KBM-7 (cell line): ENCODE results near the gene ANK2.
"Not testable (repeated sequence)": the region's sequence is repeated elsewhere in the genome, so short reads cannot be mapped to it uniquely, and the experiment has no call there.

Experiments
- DNase-seq: peaks from one replicate; pipeline ENCODE4 v3.0.0-alpha.2; 2015
- in situ Hi-C: fragments of 300-500 bp; cut with MboI; formaldehyde crosslinking; loops from 2 replicates; pipeline ENCODE4 v1.14.3; 2020; ENCODE audit warnings: low sequenced_read_pairs, low pct_unique_long_range_greater_than_20kb, mixed read lengths

Gene ANK2

DNA sequence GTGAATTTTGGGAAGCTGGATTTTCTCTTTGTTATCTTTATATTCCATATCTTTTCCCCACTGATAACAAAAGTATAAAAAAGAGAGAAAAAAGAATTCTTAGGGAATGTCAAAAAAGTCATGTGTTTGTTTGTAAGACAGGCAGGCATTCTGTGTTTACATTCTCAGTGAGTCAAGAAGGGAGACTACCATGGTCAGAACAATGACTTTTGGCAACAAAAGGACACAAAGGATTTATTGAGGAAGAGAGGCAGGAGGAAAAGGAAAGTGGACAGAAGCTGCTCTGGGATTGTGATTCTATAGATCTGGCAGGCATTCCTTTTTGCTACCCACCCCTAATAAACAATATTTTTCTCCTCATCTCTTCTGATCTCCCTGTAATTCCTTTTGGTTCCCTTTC is 5.9 kb upstream of the ANK2 start:
- in situ Hi-C loops, result no loop called here
- DNase-seq, result no peak

DNA sequence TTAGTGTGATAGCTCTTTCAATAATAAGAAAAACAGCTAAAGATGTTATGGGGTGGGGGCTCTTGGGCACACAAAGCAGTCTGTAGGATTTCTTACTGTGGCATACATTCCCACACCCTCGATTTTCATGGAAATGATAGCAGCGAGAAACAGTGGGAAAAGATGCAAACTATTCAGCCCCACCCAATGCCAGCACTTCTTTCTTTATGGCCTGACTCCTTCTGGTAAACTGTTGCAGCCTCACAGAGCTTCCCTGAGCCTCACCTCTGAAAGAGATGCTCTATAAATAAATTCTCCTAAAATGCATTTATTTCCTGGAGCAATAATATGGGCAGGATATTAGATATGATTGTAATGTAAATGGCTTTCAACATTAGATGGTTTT is 910 bp downstream of the ANK2 start:
- in situ Hi-C loops, result no loop called here
- no peak for DNase-seq

GRCh38 chr4:113050837-113051236 is 1.4 kb downstream of the ANK2 start:
- DNase-seq, result no peak
- in situ Hi-C loops, result no loop called here

DNA sequence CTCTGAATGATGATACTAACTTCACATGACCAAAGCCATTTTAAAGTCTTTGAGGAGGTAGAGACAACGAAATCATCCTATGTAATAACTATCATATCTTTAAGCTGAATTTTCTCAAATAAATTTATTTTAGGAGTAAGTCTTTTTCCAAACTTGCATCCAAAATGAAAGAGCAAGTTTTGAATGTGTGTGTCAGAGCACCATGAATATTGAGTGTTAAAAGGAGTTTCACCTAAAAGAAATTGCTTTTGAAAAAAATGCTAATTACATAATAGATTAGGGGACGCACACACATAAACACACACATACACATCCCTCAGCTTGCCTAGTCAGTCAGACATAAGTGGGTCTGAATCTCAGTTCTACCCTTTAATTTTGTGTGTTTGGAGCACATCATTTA is 1.9 kb downstream of the ANK2 start:
- in situ Hi-C loops, result no loop called here

GRCh38 chr4:113052379-113052951 is 3.0 kb downstream of the ANK2 start:
- in situ Hi-C loops, result no loop called here
- DNase-seq, result peak; percentile 3

More for the DNA sequence above, 1.9 kb downstream of the ANK2 start:
- no peak for DNase-seq

DNA sequence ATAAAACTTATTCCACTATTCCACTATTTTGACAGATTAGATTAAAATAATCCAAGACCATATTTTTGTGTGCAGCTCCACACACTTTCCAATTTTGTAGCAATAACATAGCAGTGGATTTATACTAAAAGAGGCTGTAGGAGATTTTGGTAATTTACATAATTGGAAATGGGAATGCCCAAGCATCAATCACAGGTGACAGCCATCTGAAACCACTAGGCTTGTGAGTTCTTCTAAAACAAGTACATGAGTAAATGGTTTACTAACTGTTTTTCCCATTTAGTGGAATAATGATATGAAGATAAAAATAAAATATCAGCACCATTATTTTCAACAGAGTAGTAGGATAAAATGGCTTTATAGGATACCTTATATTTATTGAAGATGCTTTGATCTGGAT is 4.4 kb downstream of the ANK2 start:
- in situ Hi-C loops, result no loop called here
- no peak for DNase-seq

- in situ Hi-C loops, result no loop called here
- no peak for DNase-seq
Observed at GRCh38 chr4:113056318-113056717, 6.9 kb downstream of the ANK2 start.

- in situ Hi-C loops, result no loop called here
- DNase-seq, result no peak
Observed at GRCh38 chr4:113057891-113058290, 8.4 kb downstream of the ANK2 start.

GRCh38 chr4:113059449-113060182 is 10.2 kb downstream of the ANK2 start:
- in situ Hi-C loops, result no loop called here

GRCh38 chr4:113060853-113061252 is 11.4 kb downstream of the ANK2 start:
- in situ Hi-C loops, result no loop called here
- no peak for DNase-seq

More at GRCh38 chr4:113059449-113060182, 10.2 kb downstream of the ANK2 start:
- no peak for DNase-seq

DNA sequence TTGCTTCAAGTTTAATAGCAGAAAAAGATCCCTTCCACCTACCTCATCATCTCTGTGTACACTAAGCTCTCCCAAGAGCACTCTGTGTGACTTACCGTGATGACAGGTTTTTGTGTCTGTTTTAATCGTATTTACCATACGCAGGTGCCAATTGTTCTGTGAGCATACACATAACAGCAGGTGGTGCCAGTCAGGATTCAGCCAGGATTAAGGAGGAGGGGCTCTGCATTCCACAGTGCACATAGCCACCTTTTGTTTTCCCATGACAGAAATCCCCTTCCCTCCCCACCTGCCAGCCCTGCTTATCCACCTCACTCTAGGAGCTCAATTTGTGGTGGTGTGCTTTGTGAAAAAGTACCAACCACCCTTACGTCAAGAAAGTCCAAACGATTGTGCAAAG is 14.8 kb downstream of the ANK2 start:
- in situ Hi-C loops, result no loop called here
- DNase-seq, result no peak

GRCh38 chr4:113065629-113066028 is 16.2 kb downstream of the ANK2 start:
- in situ Hi-C loops, result no loop called here
- no peak for DNase-seq

- DNase-seq, in situ Hi-C loops: not testable (repeated sequence)
Observed at GRCh38 chr4:113068771-113069170, 19.3 kb downstream of the ANK2 start.

GRCh38 chr4:113069212-113069892 is 19.9 kb downstream of the ANK2 start:
- in situ Hi-C loops, result no loop called here
- DNase-seq, result no peak

DNA sequence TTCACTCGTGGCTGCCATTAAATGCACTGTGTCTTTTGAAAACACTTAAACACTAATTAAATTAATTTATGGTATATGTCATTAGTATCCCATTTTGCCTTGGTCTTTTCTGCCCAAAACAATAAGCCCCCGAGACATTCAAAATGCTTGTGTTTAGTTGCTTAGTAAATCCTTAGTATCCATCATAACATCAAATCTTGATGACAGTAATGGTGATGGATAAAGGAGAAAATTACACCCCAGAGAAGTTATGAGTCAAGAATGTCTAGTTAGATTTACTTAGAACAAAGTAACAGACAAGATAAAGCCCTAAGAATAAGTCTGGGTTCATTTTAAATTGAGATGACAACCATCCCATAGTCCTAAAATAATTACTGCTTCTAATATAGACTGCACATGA is 21.3 kb downstream of the ANK2 start:
- no peak for DNase-seq
- in situ Hi-C loops, result no loop called here

GRCh38 chr4:113071274-113071673 is 21.8 kb downstream of the ANK2 start:
- DNase-seq, result no peak
- in situ Hi-C loops, result no loop called here

DNA sequence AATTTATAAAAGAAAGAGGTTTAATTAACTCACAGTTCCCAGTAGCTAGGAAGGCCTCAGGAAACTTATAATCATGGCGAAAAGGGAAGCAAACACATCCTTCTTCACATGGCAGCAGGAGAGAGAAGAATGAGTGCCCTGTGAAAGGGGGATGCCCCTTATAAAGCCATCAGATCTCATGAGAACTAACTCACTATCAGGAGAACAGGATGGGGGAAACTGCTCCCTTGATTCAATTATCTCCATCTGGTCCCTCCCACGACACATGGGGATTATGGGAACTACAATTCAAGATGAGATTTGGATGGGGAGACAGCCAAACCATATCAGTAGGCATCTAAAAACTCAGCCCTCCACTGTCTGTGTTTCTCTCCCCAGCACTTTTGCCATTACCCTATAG is 22.4 kb downstream of the ANK2 start:
- in situ Hi-C loops, result no loop called here
- DNase-seq, result no peak

DNA sequence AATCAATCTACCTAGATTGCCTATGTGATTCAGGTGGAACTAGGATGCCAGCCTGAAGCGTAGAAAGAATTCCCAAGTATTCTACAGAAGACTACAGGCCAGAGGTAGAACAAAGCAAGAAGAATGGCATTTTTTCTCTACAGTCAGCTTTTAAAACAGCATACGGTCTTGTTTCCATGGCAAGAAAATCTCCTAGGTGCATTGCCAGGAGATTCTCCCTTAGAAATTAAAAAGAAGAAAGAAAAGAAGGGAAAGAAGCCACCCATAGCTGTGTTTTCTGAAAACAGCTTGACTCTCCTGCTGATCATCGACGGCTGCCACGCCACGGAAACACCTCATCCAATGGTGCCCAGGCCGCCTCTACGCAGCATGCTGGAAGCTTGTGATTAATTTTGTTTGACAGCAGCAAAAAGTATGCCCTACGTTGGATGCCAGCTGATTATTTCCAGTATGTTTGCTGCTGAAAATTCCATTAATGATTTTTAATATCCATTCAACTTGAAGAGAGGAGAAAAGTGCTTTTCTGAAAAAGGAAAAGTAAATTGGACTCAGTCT is 24.1 kb downstream of the ANK2 start:
- in situ Hi-C loops, result no loop called here
- no peak for DNase-seq

- in situ Hi-C loops, result no loop called here
- DNase-seq, result no peak
Observed at GRCh38 chr4:113077575-113077974, 28.1 kb downstream of the ANK2 start.

- DNase-seq, result no peak
- in situ Hi-C loops, result no loop called here
Observed at GRCh38 chr4:113078066-113078465, 28.6 kb downstream of the ANK2 start.
